ENCODE measurements around the gene RAD51B. TPM values are rescaled to one million over a fixed set of nuclear protein-coding genes. Genes with fewer than 3 reads are reported as not detected.

Gene RAD51B
- polyA plus RNA-seq, 3 donors: 3.6 to 11.6 (median 9.4) TPM

- no peak overlapping the region for H3K27ac Mint-ChIP-seq
- H3K79me2 ChIP-seq (ENCODE audit: insufficient read depth, low read length): no peaks in the 10 kb centered on the region
- no peak overlapping the region for H3K4me3 ChIP-seq (replicated peaks in 1 of 3; ENCODE audit: low read depth in 2 of 3, low read length in 3 of 3)
- H3K9me3 Mint-ChIP-seq: no peaks in the 10 kb centered on the region
- H3K4me2 ChIP-seq (replicated peaks; ENCODE audit: extremely low read depth, low read length, poor library complexity, severe bottlenecking): no peak overlapping the region
- peaks cover 0 to 1% (median 0%) of the 10 kb centered on the region in 3 donors for H3K27me3 Mint-ChIP-seq (ENCODE audit: low read depth in 3 of 3)
- H3K9me3 ChIP-seq (replicated peaks in 1 of 2; ENCODE audit: control insufficient read depth in 1 of 2, insufficient read depth in 1 of 2, low read length in 2 of 2): no peaks in the 10 kb centered on the region
- H3K27ac ChIP-seq (ENCODE audit: low read depth in 1 of 2, low read length in 2 of 2): no peak overlapping the region
- no peak for DNase-seq
- no peaks in the 10 kb centered on the region for H3K36me3 ChIP-seq (replicated peaks in 1 of 2; ENCODE audit: control insufficient read depth in 1 of 2, insufficient read depth in 2 of 2, low read length in 2 of 2)
- no peaks in the 10 kb centered on the region for H3K36me3 Mint-ChIP-seq
- no peak overlapping the region for H3K9ac ChIP-seq (ENCODE audit: insufficient read depth, low read length, poor library complexity, severe bottlenecking)
- no peak overlapping the region for H3K4me3 Mint-ChIP-seq
- WGBS (ENCODE audit: insufficient coverage): 80% methylated on average over 3 of the region's 6 CpGs
- H4K20me1 ChIP-seq (ENCODE audit: insufficient read depth, low read length): no peaks in the 10 kb centered on the region
- H2AFZ ChIP-seq (ENCODE audit: insufficient read depth, low read depth, low read length, poor library complexity, severe bottlenecking): no peak overlapping the region
- H3K4me1 ChIP-seq (ENCODE audit: control insufficient read depth in 1 of 2, insufficient read depth in 2 of 2, low read length in 2 of 2): no peaks in the 10 kb centered on the region
- no peaks in the 10 kb centered on the region for H3K27me3 ChIP-seq (ENCODE audit: control insufficient read depth in 2 of 2, insufficient read depth in 2 of 2, low read length in 2 of 2)
- H3K4me1 Mint-ChIP-seq: no peaks in the 10 kb centered on the region
- intact Hi-C loops (cut with micrococcal nuclease): no loop called here
- TF ChIP-seq CTCF (IDR thresholded peaks at IDR 0.05): no peak
These were observed 97.4 kb downstream of the RAD51B start for GRCh38 chr14:67917006-67917405.

- Histone ChIP-seq H3K79me2 (ENCODE audit: insufficient read depth, low read length) (no peaks in the 10 kb centered on the region), H3K4me2 (replicated peaks; ENCODE audit: extremely low read depth, low read length, poor library complexity, severe bottlenecking) (no peak overlapping the region), H4K20me1 (ENCODE audit: insufficient read depth, low read length) (no peaks in the 10 kb centered on the region), H3K9ac (ENCODE audit: insufficient read depth, low read length, poor library complexity, severe bottlenecking) (no peak overlapping the region), H3K9me3 (replicated peaks in 1 of 2; ENCODE audit: control insufficient read depth in 1 of 2, insufficient read depth in 1 of 2, low read length in 2 of 2) (no peaks in the 10 kb centered on the region), H3K4me1 (ENCODE audit: control insufficient read depth in 1 of 2, insufficient read depth in 2 of 2, low read length in 2 of 2) (no peaks in the 10 kb centered on the region), H3K27me3 (ENCODE audit: control insufficient read depth in 2 of 2, insufficient read depth in 2 of 2, low read length in 2 of 2) (no peaks in the 10 kb centered on the region), H3K27ac (ENCODE audit: low read depth in 1 of 2, low read length in 2 of 2) (no peak overlapping the region), H2AFZ (ENCODE audit: insufficient read depth, low read depth, low read length, poor library complexity, severe bottlenecking) (no peak overlapping the region), H3K4me3 (replicated peaks in 1 of 3; ENCODE audit: low read depth in 2 of 3, low read length in 3 of 3) (no peak overlapping the region), H3K36me3 (replicated peaks in 1 of 2; ENCODE audit: control insufficient read depth in 1 of 2, insufficient read depth in 2 of 2, low read length in 2 of 2) (no peaks in the 10 kb centered on the region)
- intact Hi-C loops (cut with micrococcal nuclease): no loop called here
- no peak overlapping the region for H3K4me3 Mint-ChIP-seq
- H3K27ac Mint-ChIP-seq: no peak overlapping the region
- H3K4me1 Mint-ChIP-seq: no peaks in the 10 kb centered on the region
- peaks cover 0 to 2% (median 0%) of the 10 kb centered on the region in 7 donors for H3K9me3 Mint-ChIP-seq
- H3K36me3 Mint-ChIP-seq: no peaks in the 10 kb centered on the region
- no peak for TF ChIP-seq CTCF (IDR thresholded peaks at IDR 0.05)
- DNase-seq: no peak
- peaks cover 0 to 1% (median 0%) of the 10 kb centered on the region in 3 donors for H3K27me3 Mint-ChIP-seq (ENCODE audit: low read depth in 3 of 3)
These were observed 99.3 kb downstream of the RAD51B start for GRCh38 chr14:67918838-67919237.
